H1 (cell line): ENCODE results near the gene GRIP2. TPM values are rescaled to one million over a fixed set of nuclear protein-coding genes. Genes with fewer than 3 reads are reported as not detected.

Source experiments
- CTCF ChIA-PET: fragments of 300-600 bp; sonication (Branson Sonifier 250); formaldehyde crosslinking; loops from one replicate; lab custom pipeline; 2021; ENCODE audit not compliant: partially characterized antibody; lab: Charles Lee
- POLR2A ChIA-PET: fragments of 300-600 bp; sonication (Branson Sonifier 250); formaldehyde crosslinking; loops from one replicate; lab custom pipeline; 2021; ENCODE audit warnings: inconsistent platforms; ENCODE audit not compliant: partially characterized antibody; lab: Charles Lee
- DNase-seq, 2 experiments: peaks; one replicate each; pipeline versions ENCODE4 v3.0.0 to v3.0.0-alpha.2; 2010 to 2022; ENCODE audit warnings: low spot score in 2 of 2, low read depth in 1 of 2, mixed read lengths in 1 of 2
- FAIRE-seq: peaks from 2 replicates; lab custom pipeline; 2011; peaks lifted over from hg19 to GRCh38; lab: Jason Lieb, UNC
- H2AFZ ChIP-seq: 2 replicates; pipeline ENCODE4 v1.8.1; 2012; ENCODE audit warnings: low read length, inconsistent platforms
- H2AK5ac ChIP-seq: 2 replicates; pipeline ENCODE4 v1.6.1; 2013; ENCODE audit warnings: low read depth, low read length
- H2BK120ac ChIP-seq: replicated peaks from 2 replicates; pipeline ENCODE3; 2013; ENCODE audit warnings: low read depth, low read length, inconsistent platforms
- H2BK12ac ChIP-seq: 2 replicates; pipeline ENCODE4 v1.6.1; 2013; ENCODE audit warnings: low read depth, low read length
- H2BK15ac ChIP-seq: 2 replicates; pipeline ENCODE4 v1.6.1; 2013; ENCODE audit warnings: low read length
- H2BK20ac ChIP-seq: 2 replicates; pipeline ENCODE4 v1.6.1; 2013; ENCODE audit warnings: low read length
- H2BK5ac ChIP-seq: 2 replicates; pipeline ENCODE4 v1.6.1; 2013; ENCODE audit warnings: low read depth, low read length
- H3K14ac ChIP-seq: 2 replicates; pipeline ENCODE4 v1.6.1; 2013; ENCODE audit warnings: inconsistent platforms; ENCODE audit not compliant: insufficient read length
- H3K18ac ChIP-seq: 2 replicates; pipeline ENCODE4 v1.6.1; 2013; ENCODE audit warnings: low read length; ENCODE audit errors: extremely low read depth
- H3K23ac ChIP-seq: 2 replicates; pipeline ENCODE4 v1.6.1; 2013; ENCODE audit warnings: inconsistent platforms; ENCODE audit not compliant: insufficient read length
- H3K23me2 ChIP-seq: 2 replicates; pipeline ENCODE4 v1.6.1; 2013; ENCODE audit warnings: low read depth, low read length
- H3K27ac ChIP-seq: 2 replicates; pipeline ENCODE4 v1.6.1; 2011; ENCODE audit warnings: low read depth, low read length, inconsistent platforms
- H3K27me3 ChIP-seq, 4 experiments: replicated peaks in 1 of 4; 1 replicate in 1 of 4; 2 replicates in 3 of 4; pipeline versions ENCODE4 v1.6.1 to v1.8.1; 2011 to 2013; ENCODE audit warnings: low read length in 3 of 4, mild to moderate bottlenecking in 3 of 4, inconsistent platforms in 2 of 4, mixed read lengths in 2 of 4, moderate library complexity in 1 of 4; ENCODE audit not compliant: control insufficient read depth in 3 of 4, insufficient read depth in 3 of 4; ENCODE audit errors: extremely low read depth in 1 of 4
- H3K36me3 ChIP-seq, 4 experiments: 2 replicates each; pipeline versions ENCODE4 v1.6.1 to v1.8.1; 2011 to 2013; ENCODE audit warnings: mild to moderate bottlenecking in 4 of 4, low read length in 3 of 4, moderate library complexity in 2 of 4, control low read depth in 1 of 4, inconsistent platforms in 1 of 4; ENCODE audit not compliant: insufficient read depth in 4 of 4, control insufficient read depth in 2 of 4
- H3K4ac ChIP-seq: replicated peaks from 2 replicates; pipeline ENCODE3; 2013; ENCODE audit warnings: low read length, low read depth, mixed read lengths, inconsistent platforms; ENCODE audit not compliant: insufficient read length
- H3K4me1 ChIP-seq, 4 experiments: replicated peaks in 1 of 4; 1 replicate in 1 of 4; 2 replicates in 3 of 4; pipeline versions ENCODE4 v1.6.1 to v1.8.1; 2011 to 2013; ENCODE audit warnings: low read length in 3 of 4, inconsistent platforms in 2 of 4, mixed read lengths in 1 of 4; ENCODE audit not compliant: insufficient read depth in 4 of 4, control insufficient read depth in 3 of 4
- H3K4me2 ChIP-seq, 2 experiments: 2 replicates each; pipeline versions ENCODE4 v1.6.1 to v1.8.1; 2011 to 2013; ENCODE audit warnings: low read depth in 2 of 2, low read length in 2 of 2, control low read depth in 1 of 2, inconsistent platforms in 1 of 2, mild to moderate bottlenecking in 1 of 2; ENCODE audit not compliant: insufficient read depth in 1 of 2
- H3K4me3 ChIP-seq, 4 experiments: fragments of 200-600, 300-600 bp in 1 of 4; sonication (generic), shearing (Covaris generic), sonication (Bioruptor Twin) in 1 of 4; 2 replicates each; pipeline versions ENCODE4 v1.5.1 to v1.8.1; 2011 to 2016; ENCODE audit warnings: low read length in 4 of 4, low read depth in 3 of 4, control low read depth in 2 of 4, inconsistent platforms in 2 of 4, mild to moderate bottlenecking in 2 of 4, mixed read lengths in 1 of 4, moderate library complexity in 1 of 4; ENCODE audit not compliant: insufficient read depth in 2 of 4; ENCODE audit errors: extremely low read depth in 1 of 4
- H3K56ac ChIP-seq: replicated peaks from 2 replicates; pipeline ENCODE3; 2013; ENCODE audit warnings: low read depth, mild to moderate bottlenecking, mixed read lengths, low read length, inconsistent platforms; ENCODE audit not compliant: insufficient read length
- H3K79me1 ChIP-seq: 2 replicates; pipeline ENCODE4 v1.6.1; 2013; ENCODE audit warnings: low read depth, low read length, control low read depth
- H3K79me2 ChIP-seq, 2 experiments: 2 replicates each; pipeline versions ENCODE4 v1.6.1 to v1.8.1; 2012 to 2013; ENCODE audit warnings: low read length in 2 of 2, mild to moderate bottlenecking in 2 of 2, inconsistent platforms in 1 of 2; ENCODE audit not compliant: insufficient read depth in 2 of 2, control insufficient read depth in 1 of 2
- H3K9ac ChIP-seq, 4 experiments: replicated peaks in 1 of 4; 1 replicate in 1 of 4; 2 replicates in 3 of 4; pipeline versions ENCODE4 v1.6.1 to v1.8.1; 2011 to 2013; ENCODE audit warnings: low read depth in 3 of 4, low read length in 3 of 4, control low read depth in 2 of 4, mild to moderate bottlenecking in 2 of 4, moderate library complexity in 2 of 4, inconsistent platforms in 1 of 4; ENCODE audit errors: extremely low read depth in 1 of 4
- H3K9me3 ChIP-seq, 2 experiments: 2 replicates each; pipeline versions ENCODE4 v1.6.1 to v1.8.1; 2012 to 2013; ENCODE audit warnings: mild to moderate bottlenecking in 2 of 2, moderate library complexity in 2 of 2, control low read depth in 1 of 2, inconsistent platforms in 1 of 2, low read depth in 1 of 2, low read length in 1 of 2, mixed read lengths in 1 of 2; ENCODE audit not compliant: insufficient read depth in 2 of 2
- H4K20me1 ChIP-seq, 2 experiments: replicated peaks in 1 of 2; 2 replicates each; pipeline versions ENCODE3 to v1.8.1; 2011 to 2013; ENCODE audit warnings: inconsistent platforms in 2 of 2, low read length in 2 of 2, mild to moderate bottlenecking in 1 of 2; ENCODE audit not compliant: insufficient read depth in 2 of 2, control insufficient read depth in 1 of 2
- H4K5ac ChIP-seq: 2 replicates; pipeline ENCODE4 v1.6.1; 2013; ENCODE audit warnings: low read length, low read depth, mixed read lengths, inconsistent platforms; ENCODE audit not compliant: insufficient read length
- H4K8ac ChIP-seq: 2 replicates; pipeline ENCODE4 v1.8.0; 2013; ENCODE audit warnings: mild to moderate bottlenecking, moderate library complexity, low read length, inconsistent platforms; ENCODE audit not compliant: insufficient read depth; ENCODE audit errors: extremely low read depth
- H4K91ac ChIP-seq: replicated peaks from 2 replicates; pipeline ENCODE3; 2013; ENCODE audit warnings: low read length, mixed read lengths, inconsistent platforms; ENCODE audit not compliant: insufficient read length
- ATF2 ChIP-seq: IDR thresholded peaks from 2 replicates; pipeline ENCODE4 v1.6.1; 2012; ENCODE audit warnings: low read length, inconsistent platforms
- CHD2 ChIP-seq: IDR thresholded peaks from 2 replicates; pipeline ENCODE4 v1.6.1; 2012; ENCODE audit warnings: low read length, improper control_type of control experiment
- GTF2F1 ChIP-seq: IDR thresholded peaks from 2 replicates; pipeline ENCODE4 v1.6.1; 2012; ENCODE audit warnings: low read depth, low read length, improper control_type of control experiment, borderline replicate concordance
- TBP ChIP-seq: IDR thresholded peaks from 2 replicates; pipeline ENCODE4 v1.6.1; 2011; ENCODE audit warnings: low read depth, low read length, improper control_type of control experiment
- WGBS, 2 experiments: shearing (Covaris generic) in 1 of 2; methylation state at CpG; one replicate each; pipeline versions ENCODE4 v1.1.6 to v1.1.7; 2013 to 2015; ENCODE audit warnings: low lambda C conversion rate in 2 of 2, mixed read lengths in 2 of 2, inconsistent platforms in 1 of 2, low coverage in 1 of 2, missing lambda C conversion rate in 1 of 2; ENCODE audit not compliant: insufficient replicate concordance in 2 of 2, insufficient coverage in 1 of 2, insufficient read length in 1 of 2; ENCODE audit errors: extremely low coverage in 1 of 2, missing lambda C conversion rate in 1 of 2; 5-methylcytosine and 5-hydroxymethylcytosine counted together
- polyA plus RNA-seq, 7 experiments: library from polyadenylated mRNA; depleted of rRNA in 3 of 7; stranded (reverse) in 5 of 7; unstranded in 2 of 7; fragments of >200 nt in 5 of 7; fragments of 200-250 nt in 2 of 7; gene quantifications; 1 replicate in 5 of 7; 2 replicates in 1 of 7; 4 replicates in 1 of 7; pipeline versions ENCODE4 v1.2.1 to v1.2.3, GENCODE V29; 2011 to 2013; ENCODE audit warnings: missing spikeins in 2 of 7, mixed read lengths in 2 of 7
- total RNA-seq: library from RNA; stranded (reverse); fragmentation: NEBNext Ultra II Directional; extraction: Animal tissue kit (Norgen Biotek cat#: 25700); gene quantifications from 2 replicates; pipeline ENCODE4 v1.2.1, GENCODE V29; 2021

GRIP2 gene
- total and polyA plus RNA-seq, 2 of the 8 experiments (the other 6 are each of a cell fraction or from before 2014, with no cell fraction given) = 2.5 to 6.4 TPM

- H2AK5ac ChIP-seq = no peak overlapping the region
- H2BK12ac ChIP-seq = no peak overlapping the region
- H2BK15ac ChIP-seq = no peak overlapping the region
- H3K79me1 ChIP-seq = no peaks in the 10 kb centered on the region
- no peak overlapping the region for H3K23ac ChIP-seq
- ChIA-PET POLR2A (interaction anchor here (1.0 kb wide), 1 partner anchor 71 kb away, joined by 3 read pairs; no protein-coding TSS in a partner anchor), CTCF (interaction anchor here (0.9 to 1.0 kb wide), 3 partner anchors 35 to 288 kb away, joined by 3 read pairs; no protein-coding TSS in a partner anchor)
- H3K18ac ChIP-seq = no peak overlapping the region
- no peak overlapping the region for H4K91ac ChIP-seq
- no peak overlapping the region for H2BK20ac ChIP-seq
- 80% methylated on average over 6 of the region's 7 CpGs; no CpG with 5 or more reads in 1 of the 2 experiments for WGBS, 2 experiments
- H3K9me3 ChIP-seq = no peaks in the 10 kb centered on the region
- no peak overlapping the region for H3K4me3 ChIP-seq
- no peak overlapping the region for H2BK5ac ChIP-seq
- no peak overlapping the region for H4K5ac ChIP-seq
- TF ChIP-seq TBP = no peak
- no peak for TF ChIP-seq ATF2
- no peak for TF ChIP-seq GTF2F1
- no peak for TF ChIP-seq CHD2
- H2BK120ac ChIP-seq = no peak overlapping the region
- H3K27me3 ChIP-seq = no peaks in the 10 kb centered on the region
- H3K4me2 ChIP-seq = no peak overlapping the region
- H3K79me2 ChIP-seq = no peaks in the 10 kb centered on the region
- no peak overlapping the region for H3K4ac ChIP-seq
- H3K36me3 ChIP-seq = peaks cover 1 to 18% (median 13%) of the 10 kb centered on the region in 4 experiments; a peak in 6 of 8 replicates
- H3K4me1 ChIP-seq = no peaks in the 10 kb centered on the region; a peak in 3 of 7 replicates
- no peak overlapping the region for H4K8ac ChIP-seq
- H3K23me2 ChIP-seq = no peaks in the 10 kb centered on the region; the same call in 1 of the 2 replicates
- no peak overlapping the region for H3K56ac ChIP-seq
- no peaks in the 10 kb centered on the region for H4K20me1 ChIP-seq
- no peak overlapping the region for H3K14ac ChIP-seq
- no peak overlapping the region for H3K9ac ChIP-seq
- no peak for DNase-seq
- FAIRE-seq = no peak
- no peak overlapping the region for H2AFZ ChIP-seq
- no peak overlapping the region for H3K27ac ChIP-seq
Measured at GRCh38 chr3:14489641-14490040, 50.5 kb downstream of the GRIP2 start.
